Fibroblast of skin of left quadriceps (primary cell): ENCODE data around the gene TGM4.
"Not testable (repeated sequence)": the region's sequence is repeated elsewhere in the genome, so short reads cannot be mapped to it uniquely, and the experiment has no call there.

Experiments
- DNase-seq, 2 experiments: peaks; one replicate each; pipeline ENCODE4 v3.0.0-alpha.2; 2013; ENCODE audit warnings: low read depth in 2 of 2

The TGM4 gene

DNA sequence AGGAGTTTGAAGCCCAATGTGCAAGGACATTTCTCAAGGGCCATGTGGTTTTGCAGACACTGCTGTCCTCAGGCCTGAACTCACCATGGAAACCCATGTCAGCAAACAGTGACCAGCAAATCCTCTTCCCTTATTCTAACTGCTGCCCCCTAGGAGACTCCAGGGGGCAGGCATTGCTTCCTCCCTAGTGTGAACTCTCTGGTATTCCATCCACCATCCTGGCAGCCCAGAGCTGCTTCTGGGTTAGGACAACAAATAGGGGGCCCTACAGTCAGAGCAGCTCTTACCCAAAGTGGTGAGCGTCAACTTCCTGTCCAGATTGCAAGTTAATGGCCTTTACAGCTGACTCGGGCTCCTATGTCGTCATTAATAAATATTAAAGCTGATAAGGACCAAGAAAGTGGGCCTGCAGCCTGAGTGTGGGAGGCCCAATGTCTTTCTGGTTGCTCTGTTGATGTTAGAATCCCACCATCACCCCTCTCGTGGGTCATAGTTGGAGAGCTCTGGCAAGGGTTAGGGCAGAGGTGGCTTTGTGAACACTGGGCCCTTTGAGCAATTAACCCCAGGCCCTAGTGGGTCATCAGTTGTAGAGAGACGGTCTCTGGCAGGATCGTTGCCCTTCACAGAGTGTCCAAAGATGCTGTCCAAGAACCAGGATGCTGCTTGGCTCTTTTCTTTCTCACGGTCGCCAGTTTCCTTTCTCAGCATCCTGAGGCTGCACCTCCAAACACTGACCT, 41.5 kb downstream of the TGM4 start:
- no peak for DNase-seq

DNA sequence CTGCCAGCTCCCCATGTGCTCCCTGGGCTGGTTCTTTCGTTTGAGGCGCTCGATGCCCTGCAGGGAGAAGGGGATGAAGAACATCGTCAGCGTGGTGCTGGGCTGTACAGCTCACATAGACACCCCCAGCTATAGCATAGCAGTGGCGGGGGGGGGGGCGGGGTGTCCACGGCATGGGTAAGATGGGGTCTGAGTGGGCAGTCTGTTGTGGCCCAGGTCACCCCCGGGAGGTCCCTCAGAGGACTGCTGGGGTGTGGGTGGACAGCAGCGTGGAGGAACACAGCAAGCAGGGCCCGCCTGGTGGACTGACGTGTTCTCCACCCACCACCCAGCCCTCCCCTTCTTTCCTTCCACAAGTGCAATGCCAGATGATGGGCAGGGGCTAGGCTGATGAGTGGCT, 43.7 kb downstream of the TGM4 start:
- no peak for DNase-seq

DNA sequence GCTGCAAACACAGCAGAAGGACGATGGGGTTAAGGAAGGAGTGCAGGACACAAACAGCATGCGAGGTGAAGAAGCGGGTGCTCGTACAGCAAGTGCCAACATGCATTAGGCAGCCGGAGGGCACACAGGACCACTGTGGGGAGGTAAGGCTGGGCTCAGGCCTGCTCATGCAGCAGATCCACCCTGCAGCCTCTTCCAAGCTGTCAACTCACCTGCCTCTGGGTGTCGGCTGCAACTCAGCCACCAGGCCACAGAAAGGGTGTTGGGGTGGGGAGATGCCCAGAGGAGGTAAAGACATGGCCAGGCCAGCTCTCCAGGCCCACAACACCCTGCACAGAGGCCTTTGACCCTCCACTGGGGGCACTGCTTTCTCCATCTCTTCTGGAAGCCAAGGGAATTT, 44.2 kb downstream of the TGM4 start:
- no peak for DNase-seq

DNA sequence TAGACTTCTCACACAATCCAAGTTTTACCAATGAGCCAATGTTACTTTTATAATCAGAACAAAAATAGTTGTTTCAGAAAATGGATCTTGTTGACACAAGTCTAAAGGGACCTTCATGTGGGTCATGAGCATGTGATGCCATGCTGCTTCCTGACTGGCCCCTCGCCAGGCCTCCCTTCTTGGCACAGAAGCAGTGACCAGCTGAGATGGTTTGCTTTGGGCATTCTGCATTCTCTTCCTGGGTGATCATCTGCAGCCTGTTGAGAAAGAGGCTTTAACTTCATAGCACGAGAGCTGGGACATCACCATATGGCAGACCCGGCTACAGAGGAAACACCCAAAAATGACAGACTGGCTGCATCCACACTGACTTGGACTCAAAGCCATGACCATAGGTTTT, 45.7 kb downstream of the TGM4 start:
- no peak for DNase-seq

DNA sequence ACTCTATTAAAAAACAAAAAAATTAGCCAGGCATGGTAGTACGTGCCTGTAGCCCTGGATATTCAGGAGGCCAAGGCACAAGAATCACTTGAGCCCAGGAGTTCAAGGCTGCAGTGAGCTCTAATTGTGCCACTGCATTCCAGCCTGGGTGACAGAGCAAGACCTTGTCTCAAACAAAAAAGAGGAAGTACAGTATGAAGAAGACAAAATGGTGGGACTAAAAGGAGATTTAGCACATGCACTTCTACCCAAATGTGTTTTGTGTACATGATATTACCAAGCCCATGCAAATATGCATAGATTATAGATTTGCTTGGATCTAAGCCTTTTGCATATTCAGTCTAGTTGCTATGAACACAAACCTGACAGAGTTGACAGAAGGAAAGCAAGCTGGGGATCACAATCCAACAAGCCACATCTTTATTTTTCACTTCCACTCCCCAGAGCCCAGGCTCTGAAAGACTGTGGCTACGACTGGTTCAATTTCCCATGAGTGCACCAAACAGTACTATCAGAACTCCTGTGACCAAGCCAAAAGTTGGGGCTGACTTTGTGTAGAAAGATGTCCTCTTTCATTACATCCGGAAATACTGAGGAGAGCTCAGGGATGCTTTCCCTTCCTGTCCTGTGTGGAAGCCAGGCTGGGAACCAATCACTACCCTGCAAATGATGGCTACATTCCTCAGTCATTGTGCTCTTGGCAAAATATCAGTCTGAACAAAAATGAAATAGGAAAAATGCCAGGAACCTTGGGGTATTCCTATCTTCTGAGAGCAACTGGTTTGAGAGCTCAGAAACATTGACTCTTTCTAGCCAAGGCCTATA, 49.4 kb downstream of the TGM4 start:
- DNase-seq = peak; percentile 10 to 25

DNA sequence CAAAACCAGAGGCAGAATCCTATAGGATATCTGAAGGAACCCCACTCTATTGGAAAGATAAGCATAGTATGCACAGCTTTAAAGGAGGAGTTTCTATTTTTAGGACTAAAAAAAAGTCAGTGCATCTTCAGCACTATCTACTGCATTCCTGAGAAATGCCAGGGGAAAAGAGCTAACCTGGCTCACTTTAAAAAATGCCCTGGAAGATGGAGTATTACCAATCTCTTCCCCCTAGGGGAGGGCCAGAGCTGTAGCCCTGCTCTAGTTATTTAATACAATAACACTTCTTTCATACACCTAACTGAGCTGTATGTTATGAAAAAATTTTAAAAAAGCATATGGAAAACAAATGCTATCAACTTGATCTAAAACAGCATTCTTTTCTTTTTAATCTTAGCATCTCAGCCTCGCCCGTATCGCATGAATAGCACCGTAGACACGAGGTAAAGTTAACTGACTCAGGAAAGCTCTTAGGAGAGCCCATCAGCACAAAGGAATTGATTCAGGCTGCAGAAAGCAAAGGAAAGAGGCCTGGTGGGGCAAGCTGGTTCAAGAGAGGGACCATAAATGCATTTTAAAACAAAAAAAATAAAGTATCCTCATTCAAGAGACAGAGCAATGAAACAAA, 50.2 kb downstream of the TGM4 start:
- peak in 1 of 2 experiments; percentile 1 for DNase-seq

DNA sequence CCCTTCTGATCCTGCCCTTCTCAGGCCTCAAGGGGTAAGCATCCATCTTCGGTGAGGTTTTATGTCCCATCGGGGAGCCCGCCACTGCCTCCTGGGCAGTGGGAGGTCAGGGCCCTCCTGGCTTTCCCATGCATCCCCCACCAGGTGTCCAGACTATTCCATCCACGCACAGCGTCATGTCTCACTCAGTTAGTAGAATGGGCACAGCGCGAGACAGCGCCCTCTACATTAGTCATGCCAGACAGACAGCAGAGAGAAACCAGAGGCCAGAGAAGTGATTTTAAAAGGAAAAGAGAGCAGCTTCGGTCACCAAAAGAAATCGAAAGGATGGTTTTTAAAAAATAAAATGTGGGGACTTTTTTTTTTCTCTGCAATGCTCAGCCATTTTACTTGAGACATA, 51.8 kb downstream of the TGM4 start:
- DNase-seq = no peak

DNA sequence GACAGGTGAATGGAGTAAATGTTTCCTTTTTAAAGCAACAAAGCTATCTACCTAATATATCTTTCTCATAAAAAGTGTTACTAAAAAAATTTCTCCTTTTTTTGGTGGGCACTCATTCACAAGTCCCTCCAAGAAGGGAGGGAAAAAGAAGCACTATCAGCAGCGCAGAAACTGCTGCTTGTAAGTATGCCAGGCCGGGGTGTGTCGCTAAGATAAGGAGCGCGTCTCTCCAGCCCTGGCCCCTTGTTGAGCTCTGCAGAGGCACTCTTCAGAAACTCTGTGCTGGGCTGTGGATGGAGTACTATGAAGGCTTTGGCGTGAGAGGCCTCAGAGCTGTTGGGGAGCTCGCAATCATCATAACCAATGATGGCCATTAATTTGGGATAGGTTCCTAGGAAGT, 52.5 kb downstream of the TGM4 start:
- no peak for DNase-seq

DNA sequence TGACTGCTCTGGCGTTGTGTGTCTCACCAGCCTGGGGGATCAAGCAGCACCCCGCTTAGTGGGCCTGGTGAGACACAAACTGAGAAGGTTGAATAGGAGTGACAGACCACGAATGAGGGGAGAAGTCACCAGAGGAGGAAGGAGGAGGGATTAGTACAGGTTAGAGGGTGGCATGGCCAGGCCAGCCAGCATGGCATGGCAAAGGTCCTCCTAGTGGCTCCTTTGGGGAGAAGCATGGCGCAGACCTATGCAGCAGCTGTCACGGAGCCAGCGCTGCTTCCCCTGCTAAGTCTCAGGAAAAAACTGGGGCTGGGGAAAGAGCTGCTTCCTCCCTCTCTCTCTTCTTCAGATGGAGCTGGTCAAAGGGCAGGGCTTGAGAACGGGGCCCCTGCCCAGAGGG, 53.0 kb downstream of the TGM4 start:
- DNase-seq = no peak

DNA sequence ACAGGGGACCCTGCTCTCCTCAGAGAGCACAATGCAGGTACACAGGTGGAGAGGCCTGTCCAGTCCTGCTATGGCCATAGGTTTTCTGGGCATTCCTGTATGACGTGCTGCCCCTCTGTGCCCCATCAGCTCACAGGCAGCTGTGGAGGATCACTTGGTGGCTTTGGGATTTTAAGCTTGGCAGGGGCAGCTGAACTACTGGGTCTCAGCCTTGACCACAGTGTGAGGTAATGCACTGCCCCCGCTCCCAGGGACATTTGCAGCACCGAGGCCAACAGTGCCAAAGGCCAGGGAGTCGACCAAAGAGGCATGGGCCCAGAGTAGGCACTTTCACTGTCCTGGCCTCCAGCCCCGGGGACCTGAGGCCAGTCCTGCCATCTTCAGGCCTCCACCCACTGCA, 55.4 kb downstream of the TGM4 start:
- no peak for DNase-seq

DNA sequence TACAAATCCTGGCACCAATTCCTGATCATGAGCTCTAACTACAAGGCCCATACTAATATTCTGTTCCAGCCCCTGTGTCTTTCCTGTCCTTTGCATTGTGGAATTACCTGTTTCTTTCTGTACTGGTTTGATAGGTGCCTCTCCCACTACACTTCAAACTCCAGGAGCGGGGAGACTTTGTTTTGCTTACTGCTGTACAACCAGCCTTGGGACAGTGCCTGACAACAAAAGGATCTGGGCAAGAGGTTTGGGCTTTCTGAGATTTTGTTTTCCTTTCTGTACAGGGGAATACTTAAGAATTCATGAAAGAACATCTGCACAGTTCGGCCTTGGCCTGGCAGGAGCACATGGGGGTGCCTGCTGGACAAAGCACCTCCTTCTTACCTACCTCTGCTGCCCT, 56.5 kb downstream of the TGM4 start:
- no peak for DNase-seq

DNA sequence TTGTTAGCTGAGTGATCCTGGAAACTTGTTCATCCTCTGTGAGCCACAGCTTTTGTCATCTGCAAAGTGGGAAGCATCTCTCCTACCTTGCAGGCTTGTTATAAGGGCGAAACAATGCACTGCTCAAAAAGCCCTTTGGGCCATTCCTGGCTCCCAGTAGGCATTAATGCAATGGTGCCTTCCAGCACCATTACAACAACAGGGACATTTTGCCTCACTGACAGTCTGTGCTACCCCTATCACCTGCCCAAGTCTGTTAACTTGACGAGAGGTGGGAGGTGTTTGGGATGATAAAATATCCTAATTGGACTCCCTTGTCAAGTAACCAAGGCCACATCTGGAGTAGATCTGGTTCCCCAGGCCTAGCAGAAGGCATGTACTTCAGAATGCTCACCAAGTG, 57.4 kb downstream of the TGM4 start:
- DNase-seq = no peak

DNA sequence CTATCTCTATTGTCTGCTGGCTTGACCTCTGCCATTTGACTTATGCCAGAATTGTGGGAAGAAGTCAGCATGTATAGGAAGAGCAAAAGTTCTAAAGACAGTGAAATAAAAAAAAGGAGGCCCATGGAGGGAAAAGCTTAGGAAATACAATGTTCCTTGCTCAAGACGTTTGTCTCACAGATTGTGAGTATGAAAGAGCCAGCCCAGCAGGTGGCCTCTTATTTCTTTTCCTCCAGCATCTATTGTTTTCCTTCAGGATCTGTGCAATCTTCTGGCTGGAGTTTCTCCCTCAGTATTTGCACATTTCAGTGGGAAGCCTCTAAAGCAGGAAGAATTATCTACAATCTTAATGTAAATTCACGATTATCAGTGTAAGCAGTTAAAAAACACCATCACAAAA, 57.9 kb downstream of the TGM4 start:
- DNase-seq = no peak

DNA sequence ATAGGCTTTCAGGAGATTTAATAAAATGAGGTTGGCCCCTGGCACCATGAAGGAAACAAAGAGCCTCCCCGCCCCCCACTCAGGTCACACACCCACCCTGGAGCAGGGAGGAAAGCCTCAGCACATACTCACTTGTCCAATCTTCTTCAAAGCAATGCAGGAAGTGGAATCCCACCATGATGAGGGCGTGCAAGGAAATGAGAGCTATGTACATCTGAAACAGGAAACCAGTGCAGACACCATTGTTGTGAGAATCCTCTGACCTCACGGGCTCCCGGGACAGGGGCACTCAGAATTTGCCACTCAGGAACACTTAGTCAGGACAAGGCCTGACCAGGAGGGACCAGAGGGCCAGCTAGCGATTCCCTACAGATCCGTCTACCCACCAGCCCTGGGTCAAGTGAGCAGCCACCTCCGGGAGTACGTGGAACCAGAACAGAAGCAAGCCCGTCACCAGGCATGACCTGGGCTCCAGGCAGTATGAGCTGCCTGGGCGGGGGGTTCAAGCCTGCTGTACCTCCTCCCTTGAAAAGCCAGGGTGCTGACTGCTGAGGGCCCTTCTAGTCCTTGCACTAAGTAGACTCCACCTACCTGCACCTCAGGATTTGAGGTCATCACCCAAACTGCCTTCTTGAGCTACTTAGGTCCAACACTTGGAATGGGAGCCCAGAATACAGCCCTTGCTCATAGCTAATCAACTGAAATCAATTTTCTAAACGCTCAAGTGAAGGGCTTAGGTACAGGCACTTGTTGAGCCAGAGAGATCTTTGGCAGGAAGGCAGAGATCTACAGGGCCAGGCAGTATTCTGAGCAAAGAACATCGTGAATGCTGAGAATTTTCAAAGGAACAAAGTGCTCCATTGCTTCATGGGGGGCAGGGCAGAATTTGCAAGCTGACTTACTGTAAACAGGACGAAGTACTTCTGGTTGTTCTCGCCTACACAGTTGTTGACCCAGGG, 58.9 kb downstream of the TGM4 start:
- no peak for DNase-seq

DNA sequence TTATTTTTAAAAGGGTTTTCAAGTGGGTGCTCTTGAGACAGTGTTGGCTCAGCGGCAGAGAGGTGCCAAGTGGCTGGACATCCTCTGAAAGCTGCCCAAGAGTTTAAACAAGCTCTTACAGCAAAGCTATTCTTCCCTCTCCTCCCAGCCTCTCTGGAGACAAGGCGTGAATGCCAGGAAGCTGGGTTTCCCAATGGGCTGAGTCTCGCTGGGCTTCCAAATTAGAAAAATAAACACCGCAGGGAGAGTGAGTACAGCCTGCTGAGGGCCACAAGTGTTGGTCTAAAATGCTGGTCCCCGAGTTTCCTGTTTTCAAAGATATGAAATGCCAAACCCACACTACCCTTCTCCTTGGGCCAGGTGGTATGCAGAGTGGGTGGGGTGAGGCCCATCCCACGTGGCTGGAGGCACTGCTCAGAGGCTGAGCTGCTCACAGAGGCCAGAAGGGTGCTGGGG, 65.2 kb downstream of the TGM4 start:
- DNase-seq = no peak

DNA sequence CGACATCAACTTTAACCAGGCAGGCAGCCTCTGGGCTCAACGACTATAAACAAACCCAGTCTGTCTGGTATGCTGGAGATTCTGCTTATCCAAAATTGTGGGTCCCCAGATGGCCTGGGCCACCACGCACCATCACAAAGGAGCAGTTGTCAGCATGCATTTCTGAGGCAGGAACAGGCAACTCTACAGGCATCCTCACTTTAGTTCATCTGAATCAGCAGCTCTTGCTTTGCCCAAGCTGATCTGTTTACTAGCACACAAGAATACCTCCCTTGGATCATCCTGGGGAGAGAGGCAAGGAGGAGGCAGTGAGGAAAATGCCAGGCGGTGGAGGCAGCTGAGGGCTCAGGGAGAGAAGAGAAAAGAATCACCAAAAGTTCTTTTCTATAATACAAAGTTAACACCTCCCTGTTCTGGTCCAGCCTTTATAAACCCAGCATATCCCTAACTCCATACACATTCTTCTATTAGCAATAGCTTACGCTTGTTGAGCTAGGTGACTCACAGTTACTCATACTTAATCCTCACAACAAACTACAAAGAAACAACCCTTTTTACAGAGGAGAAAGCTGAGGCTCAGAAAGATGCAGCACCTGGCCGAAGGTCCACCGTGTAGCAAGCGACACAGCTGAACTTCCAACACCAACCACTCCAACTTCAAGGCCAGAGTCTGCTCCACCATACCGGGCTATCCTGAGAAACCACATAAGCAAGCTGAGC, 68.0 kb downstream of the TGM4 start:
- DNase-seq = peak in 1 of 2 experiments; percentile 8

DNA sequence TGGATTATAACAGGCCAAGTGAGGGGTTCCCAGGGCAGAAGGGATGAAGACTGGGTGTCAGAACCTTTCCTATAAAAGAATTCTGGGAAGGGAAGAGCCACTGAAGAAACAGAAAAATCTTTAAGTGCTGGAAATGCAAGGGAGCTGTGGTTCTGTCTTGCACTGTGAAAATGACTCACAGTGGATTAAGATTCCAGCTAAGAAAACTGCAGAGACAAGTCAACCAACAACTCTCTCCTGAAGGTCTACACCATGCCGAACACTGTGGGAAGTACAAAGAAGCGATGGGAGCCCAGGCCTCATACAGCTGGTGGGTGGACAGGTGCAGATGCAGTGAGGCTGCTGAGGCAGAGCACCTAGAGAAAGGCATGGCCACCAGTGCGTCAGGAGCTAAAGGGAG, 73.8 kb downstream of the TGM4 start:
- DNase-seq = no peak

DNA sequence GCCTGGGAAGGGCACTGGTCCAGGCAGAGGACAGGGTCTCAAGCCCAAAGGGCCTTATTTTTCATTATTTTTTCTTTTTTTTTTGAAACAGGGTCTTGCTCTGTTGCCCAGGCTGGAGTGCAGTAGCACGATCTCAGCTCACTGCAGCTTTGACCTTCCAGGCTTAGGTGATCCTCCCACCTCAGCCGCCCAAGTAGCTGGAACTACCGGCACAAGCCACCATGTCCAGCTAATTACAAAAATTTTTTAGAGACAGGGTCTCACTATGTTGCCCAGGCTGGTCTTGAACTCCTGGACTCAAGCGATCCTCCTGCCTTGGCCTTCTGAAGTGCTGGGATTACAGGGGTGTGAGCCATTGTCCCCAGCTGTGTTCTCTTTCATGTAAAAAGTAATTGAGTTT, 75.4 kb downstream of the TGM4 start:
- not testable (repeated sequence) for DNase-seq

DNA sequence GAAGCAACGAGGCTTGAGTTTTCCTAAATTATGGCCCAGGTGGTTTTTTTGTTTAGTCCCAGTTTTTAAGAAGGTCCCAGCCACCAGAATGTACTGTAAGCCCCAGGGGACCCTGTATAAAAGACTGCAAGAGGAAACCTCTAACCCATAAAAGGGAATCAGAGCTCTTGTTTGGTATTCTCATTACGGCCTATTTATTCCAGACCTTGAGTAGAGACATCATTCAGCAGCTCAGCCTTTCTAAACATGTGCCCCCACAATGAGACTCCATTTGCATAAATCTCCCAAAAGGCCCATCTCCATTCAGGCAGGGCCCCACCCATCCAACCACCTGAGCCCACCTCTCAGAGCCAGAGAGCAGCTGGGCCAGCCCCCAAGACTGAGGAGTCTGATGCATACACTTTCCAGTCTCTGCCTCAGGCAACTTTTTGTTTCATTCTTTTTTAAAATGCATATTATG, 75.9 kb downstream of the TGM4 start:
- no peak for DNase-seq

DNA sequence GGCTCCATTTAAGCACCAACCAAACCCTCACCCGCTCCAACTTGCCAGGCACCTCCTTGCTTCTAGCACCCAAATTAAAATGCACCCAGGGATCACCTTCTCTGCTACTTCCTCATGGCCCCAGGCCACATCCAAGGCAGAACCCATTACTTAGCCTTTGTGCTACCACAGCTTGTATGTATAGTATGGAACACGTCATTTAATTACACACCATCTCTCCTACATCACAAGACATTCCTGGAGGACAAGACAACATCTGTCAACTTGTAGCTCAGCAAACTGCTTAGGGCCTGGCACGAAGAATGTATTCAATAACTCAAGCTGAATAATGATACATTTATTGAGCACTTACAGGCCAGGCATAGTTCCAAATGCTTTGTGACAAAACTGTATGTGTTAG, 78.3 kb downstream of the TGM4 start:
- DNase-seq = no peak

DNA sequence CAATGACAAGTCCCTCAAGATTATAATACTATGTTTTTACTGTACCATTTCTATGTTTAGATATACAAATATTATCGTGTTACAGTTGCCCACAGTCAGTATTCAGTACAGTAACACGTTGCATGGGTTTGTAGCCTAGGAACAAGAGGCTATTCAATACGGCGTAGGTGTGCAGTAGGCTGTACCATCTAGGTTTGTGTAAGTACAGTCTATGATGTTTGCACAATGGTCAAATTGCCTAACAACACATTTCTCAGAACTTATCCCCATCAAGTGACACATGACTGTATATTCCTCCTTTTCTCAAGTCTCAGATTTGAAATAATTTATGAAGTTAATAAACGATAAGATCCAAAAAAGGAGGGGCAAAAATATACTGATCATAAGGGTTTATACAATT, 79.9 kb downstream of the TGM4 start:
- no peak for DNase-seq
